ENCODE measurements around the gene GPRASP1.
"Not testable (repeated sequence)": the region's sequence is repeated elsewhere in the genome, so short reads cannot be mapped to it uniquely, and the experiment has no call there.

The GPRASP1 gene

DNA sequence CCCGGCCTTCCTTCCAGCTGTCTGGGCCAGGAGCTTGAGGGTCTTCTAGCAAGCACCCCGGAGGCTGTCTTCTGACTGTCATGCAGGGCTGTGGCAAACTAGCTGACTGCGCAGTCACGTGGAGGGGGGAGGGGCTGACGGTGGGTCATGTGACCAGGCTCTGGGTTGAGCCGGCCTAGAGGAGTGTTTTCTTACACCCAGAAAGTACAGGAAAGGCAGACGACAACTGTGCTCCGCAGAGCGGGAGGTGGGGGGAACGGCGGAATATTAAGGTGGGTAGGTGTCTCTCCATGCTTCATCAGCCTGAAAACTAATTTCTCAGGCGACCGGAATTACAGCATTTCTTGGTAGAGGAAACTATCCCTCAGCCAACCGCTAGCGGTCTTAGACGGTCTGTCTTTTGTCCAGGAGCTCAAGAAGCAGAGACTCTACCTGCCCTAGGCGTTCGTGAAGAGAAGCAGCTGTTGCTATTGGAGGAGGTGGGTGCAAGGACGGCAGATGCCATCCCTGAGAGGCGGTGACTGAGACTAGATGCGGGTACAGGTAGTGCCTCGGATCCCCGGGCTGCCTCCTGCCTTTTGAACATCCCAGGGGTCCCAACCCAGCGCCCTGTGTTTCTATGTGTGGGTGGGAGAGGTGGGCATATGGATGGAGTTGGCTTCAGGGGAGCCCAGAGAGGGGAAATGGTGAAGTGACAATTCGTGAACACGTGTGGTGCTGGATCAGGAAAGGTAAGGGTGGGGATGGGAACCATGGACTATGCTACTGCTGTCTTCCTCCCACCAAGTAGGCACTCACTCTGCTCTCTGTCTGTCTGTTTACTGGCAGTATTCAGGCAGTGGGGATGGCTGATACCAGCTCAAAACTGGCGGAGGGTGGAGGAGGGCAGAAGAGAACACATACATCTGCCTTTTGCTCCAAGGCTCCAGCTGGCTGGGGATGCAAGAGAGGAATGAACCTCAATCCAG, 8.8 kb downstream of the GPRASP1 start:
- Mint-ChIP-seq H3K4me1 (peaks cover 8% of the 10 kb centered on the region), H3K27ac (peak overlapping the region; percentile 86 to 90 (median 88)), H3K9me3 (peaks cover 18% of the 10 kb centered on the region)

DNA sequence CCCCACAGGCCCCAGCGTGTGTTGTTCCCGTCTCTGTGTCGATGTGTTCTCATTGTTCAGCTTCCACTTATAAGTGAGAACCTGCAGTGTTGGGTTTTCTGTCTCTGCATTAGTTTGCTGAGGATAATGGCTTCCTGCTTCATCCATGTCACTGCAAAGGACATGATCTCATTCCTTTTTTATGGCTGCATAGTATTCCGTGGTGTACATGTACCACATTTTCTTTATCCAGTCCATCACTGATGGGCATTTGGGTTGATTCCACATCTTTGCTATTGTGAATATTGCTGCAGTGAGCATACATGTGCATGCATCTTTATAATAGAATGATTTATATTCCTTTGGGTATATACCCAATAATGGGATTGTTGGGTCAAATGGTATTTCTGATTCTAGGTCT, 12.5 kb downstream of the GPRASP1 start:
- peaks cover 44% of the 10 kb centered on the region for H3K9me3 Mint-ChIP-seq
- H3K27me3 Mint-ChIP-seq (ENCODE audit: low read depth); H3K4me3 Mint-ChIP-seq; H3K4me1 Mint-ChIP-seq; H3K27ac Mint-ChIP-seq: not testable (repeated sequence)
- peaks cover 60% of the 10 kb centered on the region for H3K36me3 Mint-ChIP-seq (ENCODE audit: low read depth)

More for the DNA sequence above, 8.8 kb downstream of the GPRASP1 start:
- H3K36me3 Mint-ChIP-seq (ENCODE audit: low read depth): peaks cover 30% of the 10 kb centered on the region
- peak overlapping the region; percentile 85 to 89 (median 88) for H3K4me3 Mint-ChIP-seq
- no peaks in the 10 kb centered on the region for H3K27me3 Mint-ChIP-seq (ENCODE audit: low read depth)
- TF ChIP-seq, protein P1, sequence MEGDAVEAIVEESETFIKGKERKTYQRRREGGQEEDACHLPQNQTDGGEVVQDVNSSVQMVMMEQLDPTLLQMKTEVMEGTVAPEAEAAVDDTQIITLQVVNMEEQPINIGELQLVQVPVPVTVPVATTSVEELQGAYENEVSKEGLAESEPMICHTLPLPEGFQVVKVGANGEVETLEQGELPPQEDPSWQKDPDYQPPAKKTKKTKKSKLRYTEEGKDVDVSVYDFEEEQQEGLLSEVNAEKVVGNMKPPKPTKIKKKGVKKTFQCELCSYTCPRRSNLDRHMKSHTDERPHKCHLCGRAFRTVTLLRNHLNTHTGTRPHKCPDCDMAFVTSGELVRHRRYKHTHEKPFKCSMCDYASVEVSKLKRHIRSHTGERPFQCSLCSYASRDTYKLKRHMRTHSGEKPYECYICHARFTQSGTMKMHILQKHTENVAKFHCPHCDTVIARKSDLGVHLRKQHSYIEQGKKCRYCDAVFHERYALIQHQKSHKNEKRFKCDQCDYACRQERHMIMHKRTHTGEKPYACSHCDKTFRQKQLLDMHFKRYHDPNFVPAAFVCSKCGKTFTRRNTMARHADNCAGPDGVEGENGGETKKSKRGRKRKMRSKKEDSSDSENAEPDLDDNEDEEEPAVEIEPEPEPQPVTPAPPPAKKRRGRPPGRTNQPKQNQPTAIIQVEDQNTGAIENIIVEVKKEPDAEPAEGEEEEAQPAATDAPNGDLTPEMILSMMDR (IDR thresholded peaks at IDR 0.05; ENCODE audit: unreplicated experiment in 3 of 3): peak in 1 of 3 experiments; percentile 22

DNA sequence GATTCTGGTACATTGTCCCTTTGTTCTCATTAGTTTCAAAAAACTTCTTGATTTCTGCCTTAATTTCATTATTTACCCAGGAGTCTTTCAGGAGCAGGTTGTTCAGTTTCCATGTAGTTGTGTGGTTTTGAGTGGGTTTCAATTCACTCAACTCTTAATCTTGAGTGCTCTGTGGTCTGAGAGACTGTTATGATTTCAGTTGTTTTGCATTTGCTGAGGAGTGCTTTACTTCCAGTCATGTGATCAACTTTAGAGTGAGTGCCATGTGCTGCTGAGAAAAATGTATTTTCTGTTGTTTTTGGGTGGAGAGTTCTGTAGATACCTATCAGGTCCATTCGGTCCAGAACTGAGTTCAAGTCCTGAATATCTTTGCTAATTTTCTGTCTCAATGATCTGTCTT, 15.8 kb downstream of the GPRASP1 start:
- not testable (repeated sequence) for H3K4me3 Mint-ChIP-seq; H3K4me1 Mint-ChIP-seq; H3K27ac Mint-ChIP-seq; H3K27me3 Mint-ChIP-seq (ENCODE audit: low read depth)
- peaks cover 55% of the 10 kb centered on the region for H3K9me3 Mint-ChIP-seq
- H3K36me3 Mint-ChIP-seq (ENCODE audit: low read depth): peaks cover 69% of the 10 kb centered on the region

DNA sequence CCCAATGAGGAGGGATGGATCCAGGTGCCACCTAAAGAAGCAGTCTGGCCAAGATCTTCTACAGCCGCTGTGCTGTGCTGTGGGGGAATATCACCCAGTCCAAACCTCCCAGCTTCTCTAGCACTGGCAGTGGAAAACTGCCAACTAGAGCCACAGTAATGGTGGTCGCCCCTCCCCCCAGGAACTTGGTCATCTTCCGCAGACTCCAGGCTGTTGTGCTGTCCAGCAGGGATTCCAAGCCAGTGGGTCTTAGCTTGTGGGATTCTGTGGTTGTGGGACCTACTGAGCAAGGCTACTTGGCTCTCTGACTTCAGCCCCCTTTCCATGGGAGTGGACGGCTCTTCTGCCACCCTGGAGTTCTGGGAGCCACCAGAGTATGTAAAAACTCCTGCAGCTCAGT, 18.2 kb downstream of the GPRASP1 start:
- Mint-ChIP-seq H3K4me3 (no peak overlapping the region), H3K9me3 (peaks cover 48% of the 10 kb centered on the region), H3K27ac (no peak overlapping the region), H3K36me3 (ENCODE audit: low read depth) (peaks cover 52% of the 10 kb centered on the region), H3K27me3 (ENCODE audit: low read depth) (no peaks in the 10 kb centered on the region), H3K4me1 (no peaks in the 10 kb centered on the region)
- TF ChIP-seq, protein P1 (IDR thresholded peaks at IDR 0.05; ENCODE audit: unreplicated experiment in 3 of 3): no peak

DNA sequence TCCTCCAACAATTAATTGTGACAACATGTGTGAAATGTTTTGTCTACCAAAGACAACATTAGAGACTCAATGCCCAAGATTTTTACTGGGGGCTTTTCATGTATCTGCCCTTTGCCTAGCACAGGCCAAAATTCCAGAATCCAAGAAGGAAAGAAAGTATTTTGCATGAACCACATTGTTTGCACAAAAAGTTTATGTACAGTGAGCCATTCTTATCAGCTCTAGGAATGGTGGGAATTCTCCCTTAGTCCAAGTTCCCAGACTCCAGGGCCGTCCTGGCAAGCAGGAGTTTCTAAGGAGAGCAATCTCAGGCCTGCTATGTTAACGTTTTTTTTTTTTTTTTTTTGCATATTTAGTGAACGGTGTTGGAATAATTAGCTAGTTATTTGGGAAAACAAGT, 21.6 kb downstream of the GPRASP1 start:
- Mint-ChIP-seq H3K36me3 (ENCODE audit: low read depth) (peaks cover 38% of the 10 kb centered on the region), H3K27ac (no peak overlapping the region), H3K4me1 (no peaks in the 10 kb centered on the region), H3K9me3 (peaks cover 37% of the 10 kb centered on the region), H3K27me3 (ENCODE audit: low read depth) (no peaks in the 10 kb centered on the region), H3K4me3 (no peak overlapping the region)
- TF ChIP-seq, protein P1 (IDR thresholded peaks at IDR 0.05; ENCODE audit: unreplicated experiment in 3 of 3): no peak

DNA sequence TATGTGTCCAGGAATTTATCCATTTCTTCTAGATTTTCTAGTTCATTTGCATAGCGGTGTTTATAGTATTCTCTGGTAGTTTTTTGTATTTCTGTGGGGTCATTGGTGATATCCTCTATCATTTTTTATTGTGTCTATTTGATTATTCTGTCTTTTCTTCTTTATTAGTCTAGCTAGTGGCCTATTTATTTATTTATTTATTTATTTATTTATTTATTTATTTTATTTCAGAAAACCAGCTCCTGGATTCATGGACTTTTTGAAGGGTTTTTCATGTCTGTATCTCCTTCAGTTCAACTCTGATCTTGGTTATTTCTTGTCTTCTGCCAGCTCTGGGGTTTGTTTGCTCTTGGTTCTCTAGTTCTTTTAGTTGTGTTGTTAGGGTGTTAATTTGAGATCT, 26.2 kb downstream of the GPRASP1 start:
- H3K27ac Mint-ChIP-seq; H3K4me3 Mint-ChIP-seq; H3K27me3 Mint-ChIP-seq (ENCODE audit: low read depth); H3K4me1 Mint-ChIP-seq: not testable (repeated sequence)
- H3K9me3 Mint-ChIP-seq: peaks cover 47% of the 10 kb centered on the region
- H3K36me3 Mint-ChIP-seq (ENCODE audit: low read depth): peaks cover 41% of the 10 kb centered on the region

DNA sequence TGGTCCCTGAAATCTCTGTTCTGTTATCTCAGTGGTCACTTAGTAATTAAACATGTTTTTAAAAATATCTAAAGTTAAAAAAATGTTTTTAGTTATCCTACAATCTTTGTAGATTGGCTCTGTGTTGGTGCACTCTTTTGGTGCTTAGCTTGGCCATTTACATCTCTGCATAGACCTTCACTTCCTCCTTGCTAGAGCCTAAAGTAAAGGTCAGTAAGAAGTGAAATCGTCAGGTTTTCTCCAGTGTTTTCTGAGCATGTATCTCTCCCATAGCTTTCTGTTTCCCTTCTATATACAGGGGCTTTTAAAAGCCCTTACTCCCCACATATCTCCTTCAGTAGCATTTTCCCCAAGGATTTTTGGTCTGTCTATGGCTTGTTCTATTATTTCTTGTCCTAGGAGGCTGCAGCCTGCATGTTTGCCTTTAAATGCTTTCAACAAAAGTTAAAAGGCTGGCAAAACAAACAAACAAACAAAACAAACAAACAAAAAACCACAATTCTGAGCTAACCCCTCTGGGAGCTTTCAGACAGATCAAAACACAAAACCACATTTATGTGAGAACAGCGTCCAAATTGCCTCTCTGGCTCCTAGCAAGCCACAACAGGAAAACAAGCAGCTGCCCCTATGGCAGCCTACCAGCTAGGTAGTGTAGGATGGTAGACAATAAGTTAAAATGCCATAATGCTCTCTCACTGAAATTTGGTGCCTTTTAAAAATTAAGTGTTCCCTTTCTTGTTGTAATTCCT, 33.7 kb downstream of the GPRASP1 start:
- no peaks in the 10 kb centered on the region for H3K4me1 Mint-ChIP-seq
- no peak overlapping the region for H3K27ac Mint-ChIP-seq
- no peak overlapping the region for H3K4me3 Mint-ChIP-seq
- peaks cover 58% of the 10 kb centered on the region for H3K36me3 Mint-ChIP-seq (ENCODE audit: low read depth)
- peaks cover 64% of the 10 kb centered on the region for H3K9me3 Mint-ChIP-seq
- no peaks in the 10 kb centered on the region for H3K27me3 Mint-ChIP-seq (ENCODE audit: low read depth)
- TF ChIP-seq, protein P1 (IDR thresholded peaks at IDR 0.05; ENCODE audit: unreplicated experiment in 3 of 3): no peak
